IMR-90 (cell line): Measurements from ENCODE around the gene ADGRG1. TPM values are rescaled to one million over a fixed set of nuclear protein-coding genes. Genes with fewer than 3 reads are reported as not detected.

Experiments
- ATAC-seq: fragments of 200-7000 bp; cut with Tn5 transposase; 2 replicates; pipeline ENCODE4 v1.9.1; 2020; ENCODE audit warnings: low read depth, mild to moderate bottlenecking, moderate library complexity
- BruUV-seq: library from RNA; stranded (reverse); fragments of 400-500 nt; replicated peaks from 2 replicates; lab custom pipeline; 2021; lab: Mats Ljungman, UMichigan
- CTCF ChIA-PET: fragments of 300-600 bp; formaldehyde crosslinking; extraction: SDS; loops from one replicate; lab custom pipeline; 2021; ENCODE audit warnings: antibody characterized with exemption; lab: Yijun Ruan, JAX
- POLR2A ChIA-PET: fragments of 300-600 bp; sonication (Branson Sonifier 250); formaldehyde crosslinking; loops from one replicate; lab custom pipeline; 2022; ENCODE audit warnings: antibody characterized with exemption; ENCODE audit not compliant: unreplicated experiment; lab: Charles Lee
- DNase-seq: peaks from one replicate; pipeline ENCODE4 v3.0.0; 2013
- H2AFZ ChIP-seq: replicated peaks from 2 replicates; pipeline ENCODE3; 2013; ENCODE audit warnings: low read length, mild to moderate bottlenecking; ENCODE audit not compliant: poor library complexity
- H2AK5ac ChIP-seq: 2 replicates; pipeline ENCODE4 v1.6.1; 2013; ENCODE audit warnings: low read depth, low read length, inconsistent platforms
- H2AK9ac ChIP-seq: replicated peaks from 2 replicates; pipeline ENCODE3; 2013; ENCODE audit warnings: mild to moderate bottlenecking, low read depth, low read length, moderate library complexity; ENCODE audit not compliant: poor library complexity
- H2BK120ac ChIP-seq: 2 replicates; pipeline ENCODE4 v1.6.1; 2013; ENCODE audit warnings: low read depth, low read length, inconsistent platforms
- H2BK15ac ChIP-seq: 3 replicates; pipeline ENCODE4 v1.6.1; 2013; ENCODE audit warnings: low read depth, low read length, inconsistent platforms
- H2BK20ac ChIP-seq: 2 replicates; pipeline ENCODE4 v1.6.1; 2013; ENCODE audit warnings: low read depth, mild to moderate bottlenecking, inconsistent platforms, low read length, moderate library complexity
- H2BK5ac ChIP-seq: 2 replicates; pipeline ENCODE4 v1.6.1; 2013; ENCODE audit warnings: mild to moderate bottlenecking, low read depth, low read length, inconsistent platforms; ENCODE audit not compliant: poor library complexity, severe bottlenecking
- H3K14ac ChIP-seq: replicated peaks from 2 replicates; pipeline ENCODE4 v1.6.1; 2013; ENCODE audit warnings: low read depth, low read length, inconsistent platforms
- H3K18ac ChIP-seq: 2 replicates; pipeline ENCODE4 v1.6.1; 2013; ENCODE audit warnings: low read depth, low read length, control low read depth
- H3K23ac ChIP-seq: 2 replicates; pipeline ENCODE4 v1.6.1; 2013; ENCODE audit warnings: low read depth, low read length, inconsistent platforms
- H3K27ac ChIP-seq: 2 replicates; pipeline ENCODE4 v1.5.1; 2013; ENCODE audit warnings: mild to moderate bottlenecking, control low read depth, low read length; ENCODE audit not compliant: insufficient read depth
- H3K27me3 ChIP-seq: 2 replicates; pipeline ENCODE4 v1.6.1; 2013; ENCODE audit warnings: low read length; ENCODE audit not compliant: control insufficient read depth, insufficient read depth
- H3K36me3 ChIP-seq: 2 replicates; pipeline ENCODE4 v1.6.1; 2013; ENCODE audit warnings: low read length, mixed read lengths; ENCODE audit not compliant: control insufficient read depth, insufficient read depth
- H3K4ac ChIP-seq: 2 replicates; pipeline ENCODE4 v1.6.1; 2013; ENCODE audit warnings: low read depth, low read length, inconsistent platforms
- H3K4me1 ChIP-seq: 2 replicates; pipeline ENCODE4 v1.6.1; 2013; ENCODE audit warnings: low read length, mixed read lengths; ENCODE audit not compliant: control insufficient read depth, insufficient read depth
- H3K4me2 ChIP-seq: 2 replicates; pipeline ENCODE4 v1.6.1; 2013; ENCODE audit warnings: low read depth, mild to moderate bottlenecking, control low read depth, low read length, moderate library complexity
- H3K4me3 ChIP-seq: 2 replicates; pipeline ENCODE4 v1.5.1; 2013; ENCODE audit warnings: low read depth, mild to moderate bottlenecking, control low read depth, low read length, moderate library complexity; ENCODE audit not compliant: insufficient read depth
- H3K56ac ChIP-seq: 2 replicates; pipeline ENCODE4 v1.6.1; 2013; ENCODE audit warnings: low read length, inconsistent platforms; ENCODE audit not compliant: insufficient read depth; ENCODE audit errors: extremely low read depth
- H3K79me1 ChIP-seq, 2 experiments: 2 replicates each; pipeline ENCODE4 v1.6.1; 2013; ENCODE audit warnings: low read length in 2 of 2, inconsistent platforms in 1 of 2, low read depth in 1 of 2
- H3K9ac ChIP-seq: 2 replicates; pipeline ENCODE4 v1.6.1; 2013; ENCODE audit warnings: low read depth, low read length, control low read depth
- H3K9me1 ChIP-seq: 2 replicates; pipeline ENCODE4 v1.6.1; 2013; ENCODE audit warnings: low read length, inconsistent platforms; ENCODE audit not compliant: insufficient read depth
- H3K9me3 ChIP-seq: 2 replicates; pipeline ENCODE4 v1.6.1; 2013; ENCODE audit warnings: low read length; ENCODE audit not compliant: control insufficient read depth, insufficient read depth
- H4K20me1 ChIP-seq: 2 replicates; pipeline ENCODE4 v1.6.1; 2013; ENCODE audit warnings: low read length, inconsistent platforms; ENCODE audit not compliant: insufficient read depth
- H4K5ac ChIP-seq: 2 replicates; pipeline ENCODE4 v1.6.1; 2013; ENCODE audit warnings: mild to moderate bottlenecking, low read depth, low read length, control low read depth
- H4K8ac ChIP-seq, 2 experiments: 2 replicates each; pipeline ENCODE4 v1.6.1; 2013; ENCODE audit warnings: low read depth in 2 of 2, low read length in 2 of 2, control low read depth in 1 of 2, inconsistent platforms in 1 of 2
- H4K91ac ChIP-seq: 2 replicates; pipeline ENCODE4 v1.6.1; 2013; ENCODE audit warnings: low read depth, low read length, inconsistent platforms; ENCODE audit not compliant: insufficient read depth
- BHLHE40 ChIP-seq: fragments of 150-350 bp; IDR thresholded peaks from 2 replicates; pipeline ENCODE4 v1.6.1; 2016; ENCODE audit warnings: mild to moderate bottlenecking, low read depth, low read length
- CEBPB ChIP-seq: IDR thresholded peaks from 2 replicates; pipeline ENCODE4 v1.6.1; 2012; ENCODE audit warnings: low read depth, low read length, improper control_type of control experiment
- CHD1 ChIP-seq: IDR thresholded peaks from 2 replicates; pipeline ENCODE4 v1.6.1; 2012; ENCODE audit warnings: low read depth, low read length, improper control_type of control experiment
- FOS ChIP-seq: fragments of 150-350 bp; IDR thresholded peaks from 2 replicates; pipeline ENCODE4 v1.6.1; 2016; ENCODE audit warnings: low read depth, low read length
- MAFK ChIP-seq: IDR thresholded peaks from 2 replicates; pipeline ENCODE4 v1.6.1; 2012; ENCODE audit warnings: low read depth, low read length, improper control_type of control experiment
- MAZ ChIP-seq: IDR thresholded peaks from 2 replicates; pipeline ENCODE4 v1.6.1; 2012; ENCODE audit warnings: low read depth, mild to moderate bottlenecking, low read length, improper control_type of control experiment, moderate library complexity, borderline replicate concordance
- MXI1 ChIP-seq: IDR thresholded peaks from 2 replicates; pipeline ENCODE4 v1.6.1; 2012; ENCODE audit warnings: low read depth, mild to moderate bottlenecking, low read length, moderate library complexity, borderline replicate concordance
- NFE2L2 ChIP-seq: fragments of 150-350 bp; IDR thresholded peaks from 2 replicates; pipeline ENCODE4 v1.6.1; 2016; ENCODE audit warnings: low read depth, mild to moderate bottlenecking, low read length
- POLR2A ChIP-seq: IDR thresholded peaks from 2 replicates; pipeline ENCODE4 v1.6.1; 2012; ENCODE audit warnings: mild to moderate bottlenecking, low read depth, low read length
- RAD21 ChIP-seq: IDR thresholded peaks from 2 replicates; pipeline ENCODE4 v1.6.1; 2012; ENCODE audit warnings: low read length, improper control_type of control experiment
- RCOR1 ChIP-seq: IDR thresholded peaks from 2 replicates; pipeline ENCODE4 v1.6.1; 2012; ENCODE audit warnings: mild to moderate bottlenecking, low read length, improper control_type of control experiment; ENCODE audit not compliant: insufficient replicate concordance
- RFX5 ChIP-seq: IDR thresholded peaks from 2 replicates; pipeline ENCODE4 v1.8.0; 2012; ENCODE audit warnings: low read depth, mild to moderate bottlenecking, low read length, moderate library complexity
- SMC3 ChIP-seq: fragments of 150-350 bp; IDR thresholded peaks from 2 replicates; pipeline ENCODE4 v1.6.1; 2016; ENCODE audit warnings: low read depth, mild to moderate bottlenecking, antibody characterized with exemption, low read length, moderate library complexity
- WGBS, 2 experiments: methylation state at CpG; one replicate each; pipeline versions ENCODE4 v1.1.5 to v1.1.7; 2013; ENCODE audit warnings: missing lambda C conversion rate in 2 of 2; ENCODE audit not compliant: insufficient read length in 1 of 2; ENCODE audit errors: extremely low coverage in 2 of 2; 5-methylcytosine and 5-hydroxymethylcytosine counted together
- dilution Hi-C: fragments of 300-500 bp; cut with HindIII; formaldehyde crosslinking; loops from one replicate; pipeline ENCODE4 v1.14.3; 2018; ENCODE audit warnings: low sequenced_read_pairs; ENCODE audit not compliant: unreplicated experiment
- in situ Hi-C: fragments of 300-500 bp; cut with MboI; formaldehyde crosslinking; loops from 3 replicates; pipeline ENCODE4 v1.14.3; 2019; ENCODE audit warnings: low sequenced_read_pairs, inconsistent platforms, mixed read lengths
- intact Hi-C: fragments of 100-400 bp; cut with micrococcal nuclease; formaldehyde crosslinking; loops from 2 replicates; pipeline ENCODE4 v1.10.0; 2022
- polyA plus RNA-seq, 3 experiments: library from polyadenylated mRNA; depleted of rRNA; stranded (reverse); fragments of >200 nt; gene quantifications; 2 replicates each; pipeline ENCODE4 v1.2.3, GENCODE V29; 2012; ENCODE audit warnings: low replicate concordance in 1 of 3
- total RNA-seq: library from RNA; depleted of rRNA; stranded (reverse); fragments of >200 nt; gene quantifications from 2 replicates; pipeline ENCODE4 v1.2.3, GENCODE V29; 2012
- TF ChIP-seq, protein P1 (sequence below): fragments of 150-350 bp; IDR thresholded peaks from 2 replicates; pipeline ENCODE4 v1.6.1; 2016; ENCODE audit warnings: low read depth, mild to moderate bottlenecking, low read length, moderate library complexity, borderline replicate concordance
- TF ChIP-seq, protein P2 (sequence below): fragments of 150-350 bp; IDR thresholded peaks from 2 replicates; pipeline ENCODE4 v1.6.1; 2017; ENCODE audit warnings: mild to moderate bottlenecking, antibody characterized with exemption, low read length, low read depth
- TF ChIP-seq, protein P3 (sequence below): conservative IDR thresholded peaks from 2 replicates; pipeline ENCODE4 v1.5.1; 2012; ENCODE audit warnings: mild to moderate bottlenecking, low read depth, low read length, improper control_type of control experiment

ADGRG1 gene
- total and polyA plus RNA-seq, 2 of the 4 experiments (the other 2 are of a cell fraction): 0.90 to 8.4 TPM

DNA sequence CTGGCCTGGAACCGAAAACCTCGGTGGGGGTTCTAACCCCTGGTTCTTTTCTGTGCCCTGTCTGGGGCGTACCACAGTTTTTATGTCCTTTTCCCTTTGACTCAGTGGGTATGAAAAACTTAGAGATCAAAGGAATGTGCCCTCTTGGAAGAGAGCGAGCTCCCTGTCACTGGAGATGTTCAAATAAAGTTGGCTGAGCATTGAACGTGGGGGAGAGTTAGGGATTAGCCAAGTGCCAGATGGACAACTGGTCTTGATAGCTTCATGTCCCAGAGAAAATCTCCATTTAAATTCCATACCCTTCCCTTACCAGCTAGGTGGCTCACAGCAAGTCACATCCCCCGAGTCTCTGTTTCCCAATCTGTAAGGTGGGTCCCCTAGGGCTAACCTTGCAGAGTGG is 9.5 kb downstream of the ADGRG1 start:
- Histone ChIP-seq H3K4me1 (peaks cover 12% of the 10 kb centered on the region; the same call in 1 of the 2 replicates), H4K20me1 (no peaks in the 10 kb centered on the region), H3K14ac (no peak overlapping the region), H2BK20ac (no peak overlapping the region), H3K9me1 (peaks cover 8% of the 10 kb centered on the region), H2AFZ (no peak overlapping the region), H4K5ac (no peak overlapping the region), H2BK5ac (no peak overlapping the region), H3K36me3 (no peaks in the 10 kb centered on the region), H2BK15ac (no peak overlapping the region), H3K56ac (no peak overlapping the region), H4K91ac (no peak overlapping the region), H2AK5ac (no peak overlapping the region), H4K8ac (no peak overlapping the region; a peak in 1 of 4 replicates), H2BK120ac (no peak overlapping the region), H3K18ac (no peak overlapping the region), H3K23ac (no peak overlapping the region), H3K4ac (no peak overlapping the region), H3K27ac (no peak overlapping the region), H3K27me3 (peaks cover 18% of the 10 kb centered on the region), H3K4me3 (no peak overlapping the region), H3K4me2 (no peak overlapping the region), H3K9me3 (no peaks in the 10 kb centered on the region), H2AK9ac (no peak overlapping the region), H3K9ac (no peak overlapping the region), H3K79me1 (no peaks in the 10 kb centered on the region)
- dilution Hi-C loops (no loop called here), in situ Hi-C loops (no loop called here), intact Hi-C loops (no loop called here)
- DNase-seq: no peak
- TF ChIP-seq RAD21: no peak
- TF ChIP-seq SMC3: no peak
- no peak for TF ChIP-seq MAZ
- TF ChIP-seq, protein P1, sequence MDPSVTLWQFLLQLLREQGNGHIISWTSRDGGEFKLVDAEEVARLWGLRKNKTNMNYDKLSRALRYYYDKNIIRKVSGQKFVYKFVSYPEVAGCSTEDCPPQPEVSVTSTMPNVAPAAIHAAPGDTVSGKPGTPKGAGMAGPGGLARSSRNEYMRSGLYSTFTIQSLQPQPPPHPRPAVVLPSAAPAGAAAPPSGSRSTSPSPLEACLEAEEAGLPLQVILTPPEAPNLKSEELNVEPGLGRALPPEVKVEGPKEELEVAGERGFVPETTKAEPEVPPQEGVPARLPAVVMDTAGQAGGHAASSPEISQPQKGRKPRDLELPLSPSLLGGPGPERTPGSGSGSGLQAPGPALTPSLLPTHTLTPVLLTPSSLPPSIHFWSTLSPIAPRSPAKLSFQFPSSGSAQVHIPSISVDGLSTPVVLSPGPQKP: no peak
- TF ChIP-seq POLR2A: no peak
- TF ChIP-seq, protein P2, sequence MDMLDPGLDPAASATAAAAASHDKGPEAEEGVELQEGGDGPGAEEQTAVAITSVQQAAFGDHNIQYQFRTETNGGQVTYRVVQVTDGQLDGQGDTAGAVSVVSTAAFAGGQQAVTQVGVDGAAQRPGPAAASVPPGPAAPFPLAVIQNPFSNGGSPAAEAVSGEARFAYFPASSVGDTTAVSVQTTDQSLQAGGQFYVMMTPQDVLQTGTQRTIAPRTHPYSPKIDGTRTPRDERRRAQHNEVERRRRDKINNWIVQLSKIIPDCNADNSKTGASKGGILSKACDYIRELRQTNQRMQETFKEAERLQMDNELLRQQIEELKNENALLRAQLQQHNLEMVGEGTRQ: no peak
- TF ChIP-seq CEBPB: no peak
- no peak for TF ChIP-seq BHLHE40
- TF ChIP-seq RCOR1: no peak
- no peak for TF ChIP-seq CHD1
- no peak for TF ChIP-seq NFE2L2
- TF ChIP-seq, protein P3, sequence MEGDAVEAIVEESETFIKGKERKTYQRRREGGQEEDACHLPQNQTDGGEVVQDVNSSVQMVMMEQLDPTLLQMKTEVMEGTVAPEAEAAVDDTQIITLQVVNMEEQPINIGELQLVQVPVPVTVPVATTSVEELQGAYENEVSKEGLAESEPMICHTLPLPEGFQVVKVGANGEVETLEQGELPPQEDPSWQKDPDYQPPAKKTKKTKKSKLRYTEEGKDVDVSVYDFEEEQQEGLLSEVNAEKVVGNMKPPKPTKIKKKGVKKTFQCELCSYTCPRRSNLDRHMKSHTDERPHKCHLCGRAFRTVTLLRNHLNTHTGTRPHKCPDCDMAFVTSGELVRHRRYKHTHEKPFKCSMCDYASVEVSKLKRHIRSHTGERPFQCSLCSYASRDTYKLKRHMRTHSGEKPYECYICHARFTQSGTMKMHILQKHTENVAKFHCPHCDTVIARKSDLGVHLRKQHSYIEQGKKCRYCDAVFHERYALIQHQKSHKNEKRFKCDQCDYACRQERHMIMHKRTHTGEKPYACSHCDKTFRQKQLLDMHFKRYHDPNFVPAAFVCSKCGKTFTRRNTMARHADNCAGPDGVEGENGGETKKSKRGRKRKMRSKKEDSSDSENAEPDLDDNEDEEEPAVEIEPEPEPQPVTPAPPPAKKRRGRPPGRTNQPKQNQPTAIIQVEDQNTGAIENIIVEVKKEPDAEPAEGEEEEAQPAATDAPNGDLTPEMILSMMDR: no peak
- no peak for TF ChIP-seq FOS
- no peak for TF ChIP-seq MAFK
- TF ChIP-seq RFX5: no peak
- no peak for TF ChIP-seq MXI1
- ATAC-seq: no peak
- POLR2A ChIA-PET: no interaction called here
- no CpG with 5 or more reads among the region's 6 CpGs for WGBS, 2 experiments
- CTCF ChIA-PET: interaction anchor here (0.6 kb wide), 1 partner anchor 17 kb away, joined by 5 read pairs; no protein-coding TSS in a partner anchor
- no TSS peak for BruUV-seq
